T-helper 22 cell (primary cell): Measurements from ENCODE around the gene CLHC1.
"Not testable (repeated sequence)": the region's sequence is repeated elsewhere in the genome, so short reads cannot be mapped to it uniquely, and the experiment has no call there.

Source experiments
- DNase-seq: peaks from one replicate; pipeline ENCODE4 v3.0.0-alpha.2; 2020; ENCODE audit warnings: low read depth

Gene CLHC1

GRCh38 chr2:55232084-55232862 lies at the start of gene CLHC1, which contains the start of gene RPS27A:
CLHC1 (minus strand) TSS chr2:55232293; CDS start chr2:55222411, 9,882 bp downstream.
RPS27A (plus strand) TSS chr2:55232688; CDS start chr2:55232825, 137 bp downstream.
- DNase-seq, result peak; percentile 86

GRCh38 chr2:55280851-55281546 lies 48.9 kb upstream of the CLHC1 start:
- not testable (repeated sequence) for DNase-seq

- DNase-seq, result not testable (repeated sequence)
Measured at GRCh38 chr2:55279859-55280424, 47.8 kb upstream of the CLHC1 start.

GRCh38 chr2:55279214-55279835 lies 47.2 kb upstream of the CLHC1 start:
- not testable (repeated sequence) for DNase-seq

- no peak for DNase-seq
Measured at GRCh38 chr2:55277310-55277709, 45.2 kb upstream of the CLHC1 start.

GRCh38 chr2:55274346-55274745 lies 42.3 kb upstream of the CLHC1 start:
- DNase-seq, result not testable (repeated sequence)

- no peak for DNase-seq
Measured at GRCh38 chr2:55269645-55269990, 37.5 kb upstream of the CLHC1 start.

GRCh38 chr2:55268907-55269644 lies 37.0 kb upstream of the CLHC1 start, which contains the start of gene MTIF2:
MTIF2 (minus strand) TSS chr2:55269231; CDS start chr2:55263858, 5,373 bp downstream.
- DNase-seq, result peak; percentile 71

GRCh38 chr2:55268288-55268906 lies 36.3 kb upstream of the CLHC1 start:
- DNase-seq, result no peak

GRCh38 chr2:55259586-55259985 lies 27.5 kb upstream of the CLHC1 start:
- DNase-seq, result not testable (repeated sequence)

DNA sequence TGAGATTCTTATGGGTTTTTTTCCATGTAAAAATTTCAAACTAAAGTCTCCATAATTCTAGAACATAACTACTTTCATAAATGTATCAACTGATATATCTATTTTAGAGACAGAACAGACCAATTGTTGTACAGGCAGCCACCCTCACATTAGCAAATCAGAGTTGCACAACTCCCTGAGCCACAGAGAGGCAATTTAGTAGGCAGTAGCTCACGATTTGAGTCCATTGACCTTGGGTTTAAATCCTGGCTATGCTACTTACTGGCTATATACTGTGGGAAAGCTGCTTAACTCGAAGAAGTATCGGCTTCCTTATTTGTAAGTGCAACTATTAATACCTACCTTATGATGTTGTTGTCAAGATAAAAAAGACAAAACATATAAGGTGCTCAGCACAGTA lies 20.7 kb upstream of the CLHC1 start:
- DNase-seq, result no peak

DNA sequence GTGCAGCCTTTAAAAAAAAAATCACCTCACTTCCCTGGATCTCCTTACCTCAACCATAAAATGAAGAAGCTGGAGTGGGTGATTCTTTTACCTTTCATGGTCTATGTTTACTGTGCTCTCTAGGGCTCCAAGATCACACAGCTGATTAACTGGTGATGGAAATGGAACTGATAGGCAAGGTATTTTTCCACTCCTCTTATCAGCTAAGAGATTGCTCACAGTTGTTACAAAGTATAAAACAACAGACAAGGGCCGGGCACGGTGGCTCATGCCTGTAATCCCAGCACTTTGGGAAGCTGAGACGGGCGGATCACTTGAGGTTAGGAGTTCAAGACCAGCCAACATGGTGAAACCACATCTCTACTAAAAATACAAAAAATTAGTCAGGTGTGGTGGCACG lies 14.9 kb upstream of the CLHC1 start:
- no peak for DNase-seq

DNA sequence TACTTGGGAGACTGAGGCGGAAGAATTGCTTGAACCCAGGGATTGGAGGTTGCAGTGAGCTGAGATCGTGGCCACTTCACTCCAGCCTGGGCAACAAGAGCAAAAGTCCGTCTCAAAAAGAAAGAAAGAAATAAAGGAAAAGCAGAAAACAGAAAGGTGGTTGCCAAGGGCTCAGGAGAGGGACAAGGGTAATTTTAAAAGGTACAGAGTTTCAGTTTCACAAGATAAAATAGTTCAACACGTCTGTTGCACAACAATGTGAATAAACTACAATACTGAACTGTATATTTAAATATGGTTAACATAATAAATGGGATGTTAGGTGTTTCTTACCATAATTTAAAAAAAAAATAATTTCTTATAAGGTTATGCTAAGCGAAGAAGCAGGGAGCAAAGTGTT lies 13.3 kb upstream of the CLHC1 start:
- DNase-seq, result no peak

DNA sequence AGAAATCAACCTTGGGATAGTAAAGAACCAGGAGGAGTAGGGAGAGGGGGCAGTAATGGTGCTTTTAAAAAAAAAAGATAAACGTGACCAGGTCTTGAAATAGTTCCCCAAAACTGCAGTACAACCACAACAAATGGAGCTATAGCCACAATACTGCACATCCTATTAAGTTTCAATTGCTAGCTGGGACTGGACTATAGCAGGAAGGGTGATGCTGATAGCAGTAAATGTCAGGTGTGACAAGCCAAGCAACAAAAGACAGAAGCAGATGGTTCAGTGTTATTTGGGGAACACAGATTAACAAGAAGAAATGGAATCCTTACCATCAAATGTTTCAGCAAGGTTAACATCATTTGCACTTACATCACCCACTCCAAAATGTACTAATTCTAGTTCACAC lies 10.5 kb upstream of the CLHC1 start:
- DNase-seq, result no peak

- not testable (repeated sequence) for DNase-seq
Measured at GRCh38 chr2:55241582-55241981, 9.5 kb upstream of the CLHC1 start.

- no peak for DNase-seq
Measured at GRCh38 chr2:55239656-55240222, 7.6 kb upstream of the CLHC1 start.

GRCh38 chr2:55236992-55237543 lies 5.0 kb upstream of the CLHC1 start:
- DNase-seq, result no peak

DNA sequence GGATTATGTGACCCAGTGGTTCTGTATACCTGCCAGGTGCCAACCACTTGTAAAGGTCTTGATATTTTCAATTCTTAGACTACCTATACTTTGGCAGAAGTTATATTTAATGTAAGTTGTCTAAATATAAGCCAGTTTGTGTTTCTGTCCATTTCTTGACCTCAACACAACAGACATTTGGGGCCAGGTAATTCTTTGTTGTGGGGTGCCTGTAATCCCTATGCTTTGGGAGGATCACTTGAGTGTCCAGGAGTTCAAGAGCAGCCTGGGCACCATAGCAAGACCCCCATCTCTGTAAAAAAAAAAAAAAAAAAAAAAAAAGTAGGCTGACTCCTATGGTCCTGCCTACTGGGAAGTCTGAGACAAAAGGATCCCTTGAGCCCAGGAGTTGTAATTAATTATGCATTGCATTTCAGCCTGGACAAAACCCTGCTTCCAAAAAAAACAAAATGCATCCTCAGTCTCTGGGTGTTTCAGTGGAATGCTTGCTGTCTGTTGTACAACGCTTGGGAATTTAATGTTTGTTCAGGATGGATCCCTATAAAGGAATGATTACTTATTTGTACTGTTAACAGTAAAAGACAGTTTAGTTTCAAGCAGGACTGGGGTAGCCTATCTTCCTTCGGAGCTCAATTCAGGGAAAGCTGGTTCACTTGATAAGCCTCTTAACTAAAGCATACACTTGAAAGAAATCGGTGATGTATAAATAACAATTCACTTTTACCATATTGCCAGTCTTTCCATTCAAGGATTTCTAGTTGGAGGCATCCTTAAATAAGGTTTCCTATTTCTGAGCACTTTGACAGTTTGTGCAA lies 3.8 kb upstream of the CLHC1 start:
- no peak for DNase-seq

DNA sequence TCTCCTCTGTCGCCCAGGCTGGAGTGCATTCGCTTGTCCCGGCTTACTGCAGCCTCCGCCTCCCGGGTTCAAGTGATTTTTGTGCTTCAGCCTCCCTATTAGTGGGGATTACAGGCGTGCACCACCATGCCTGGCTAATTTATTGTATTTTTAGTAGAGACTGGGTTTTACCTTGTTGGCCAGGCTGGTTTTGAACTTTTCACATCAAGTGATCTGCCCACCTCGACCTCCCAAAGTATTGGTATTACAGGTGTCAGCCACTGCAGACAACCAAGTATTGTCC lies 1.5 kb upstream of the CLHC1 start:
- no peak for DNase-seq
